ENCODE data around the gene CIB1.

The CIB1 gene

GRCh38 chr15:90194655-90195054 lies 39.1 kb downstream of the CIB1 start:
- no peak overlapping the region for H3K27ac ChIP-seq
- TF ChIP-seq CTCF (conservative IDR thresholded peaks at IDR 0.05) = no peak

GRCh38 chr15:90192961-90193786 lies 40.6 kb downstream of the CIB1 start:
- peak overlapping the region; percentile 70 for H3K27ac ChIP-seq
- no peak for TF ChIP-seq CTCF (conservative IDR thresholded peaks at IDR 0.05)

GRCh38 chr15:90191794-90192509 lies 41.8 kb downstream of the CIB1 start:
- H3K27ac ChIP-seq = peak overlapping the region; percentile 70
- TF ChIP-seq CTCF (conservative IDR thresholded peaks at IDR 0.05) = no peak

- H3K27ac ChIP-seq = peak overlapping the region; percentile 70
- no peak for TF ChIP-seq CTCF (conservative IDR thresholded peaks at IDR 0.05)
Measured at GRCh38 chr15:90191344-90191687, 42.4 kb downstream of the CIB1 start.

- H3K27ac ChIP-seq = peak overlapping the region; percentile 70
- TF ChIP-seq CTCF (conservative IDR thresholded peaks at IDR 0.05) = no peak
Measured at GRCh38 chr15:90190606-90191343, 43.0 kb downstream of the CIB1 start.

- no peak for TF ChIP-seq CTCF (conservative IDR thresholded peaks at IDR 0.05)
- peak overlapping the region; percentile 70; the same call in 1 of the 2 replicates for H3K27ac ChIP-seq
Measured at GRCh38 chr15:90189781-90190467, 43.8 kb downstream of the CIB1 start.
